BJ (cell line): Measurements from ENCODE around the gene ADGRA1. TPM values are rescaled to one million over a fixed set of nuclear protein-coding genes. Genes with fewer than 3 reads are reported as not detected.

Experiments used
- CTCF ChIA-PET: fragments of 350-600 bp; formaldehyde crosslinking; extraction: SDS; loops from one replicate; lab custom pipeline; 2021; ENCODE audit warnings: antibody characterized with exemption, inconsistent platforms; lab: Yijun Ruan, JAX
- POLR2A ChIA-PET: fragments of 300-600 bp; sonication (Branson Sonifier 250); formaldehyde crosslinking; extraction: SDS; loops from one replicate; lab custom pipeline; 2021; ENCODE audit warnings: antibody characterized with exemption; lab: Charles Lee
- DNase-seq: peaks from one replicate; pipeline ENCODE4 v3.0.0-alpha.2; 2011; ENCODE audit warnings: low read depth
- H3K27me3 ChIP-seq: 2 replicates; pipeline ENCODE4 v1.6.0; 2011; ENCODE audit warnings: low read length; ENCODE audit not compliant: control insufficient read depth, insufficient read depth
- H3K36me3 ChIP-seq: 2 replicates; pipeline ENCODE4 v1.5.1; 2011; ENCODE audit warnings: low read length; ENCODE audit not compliant: control insufficient read depth, insufficient read depth
- H3K4me3 ChIP-seq: 2 replicates; pipeline ENCODE4 v1.5.1; 2011; ENCODE audit warnings: low read depth, mild to moderate bottlenecking, control low read depth, low read length
- polyA plus RNA-seq: library from polyadenylated mRNA; depleted of rRNA; stranded (reverse); fragments of >200 nt; gene quantifications from 2 replicates; pipeline ENCODE4 v1.2.3, GENCODE V29; 2011
- TF ChIP-seq, protein P1 (sequence below): IDR thresholded peaks from 2 replicates; pipeline ENCODE4 v1.5.1; 2011; ENCODE audit warnings: low read depth, mild to moderate bottlenecking, control low read depth, inconsistent platforms, low read length, moderate library complexity; ENCODE audit not compliant: insufficient read depth

ADGRA1 gene
- polyA plus RNA-seq, 1 experiment = not detected

DNA sequence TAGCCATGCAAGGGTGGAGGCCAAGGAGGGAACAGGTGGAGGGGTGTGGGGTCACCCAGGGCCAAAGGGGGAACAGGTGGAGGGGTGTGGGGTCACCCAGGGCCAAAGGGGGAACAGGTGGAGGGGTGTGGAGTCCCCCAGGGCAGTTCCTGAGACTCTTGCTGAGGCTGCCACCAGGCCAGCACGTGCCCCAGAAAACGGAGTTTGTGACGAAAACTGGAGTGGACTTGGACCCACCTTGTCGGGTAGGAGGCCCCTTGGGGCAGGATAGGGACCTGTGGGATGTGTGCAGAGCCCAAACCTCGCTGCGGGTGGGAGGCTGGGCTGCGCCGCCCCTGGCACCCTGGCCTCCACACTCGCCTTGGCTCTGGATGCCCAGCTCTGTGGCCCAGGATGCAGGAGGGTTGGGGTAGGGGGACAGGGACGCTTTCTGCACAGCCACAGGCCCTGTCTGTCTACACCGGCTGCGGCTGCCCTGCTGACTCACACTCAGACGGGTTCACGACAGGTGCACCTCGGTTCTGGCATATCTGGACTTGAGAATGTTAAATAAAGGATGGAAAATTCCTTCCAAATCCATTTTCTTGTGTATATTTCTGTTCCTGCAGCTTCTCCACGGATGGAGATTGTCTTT lies 562 bp upstream of the ADGRA1 start:
- no peak for DNase-seq
- TF ChIP-seq, protein P1, sequence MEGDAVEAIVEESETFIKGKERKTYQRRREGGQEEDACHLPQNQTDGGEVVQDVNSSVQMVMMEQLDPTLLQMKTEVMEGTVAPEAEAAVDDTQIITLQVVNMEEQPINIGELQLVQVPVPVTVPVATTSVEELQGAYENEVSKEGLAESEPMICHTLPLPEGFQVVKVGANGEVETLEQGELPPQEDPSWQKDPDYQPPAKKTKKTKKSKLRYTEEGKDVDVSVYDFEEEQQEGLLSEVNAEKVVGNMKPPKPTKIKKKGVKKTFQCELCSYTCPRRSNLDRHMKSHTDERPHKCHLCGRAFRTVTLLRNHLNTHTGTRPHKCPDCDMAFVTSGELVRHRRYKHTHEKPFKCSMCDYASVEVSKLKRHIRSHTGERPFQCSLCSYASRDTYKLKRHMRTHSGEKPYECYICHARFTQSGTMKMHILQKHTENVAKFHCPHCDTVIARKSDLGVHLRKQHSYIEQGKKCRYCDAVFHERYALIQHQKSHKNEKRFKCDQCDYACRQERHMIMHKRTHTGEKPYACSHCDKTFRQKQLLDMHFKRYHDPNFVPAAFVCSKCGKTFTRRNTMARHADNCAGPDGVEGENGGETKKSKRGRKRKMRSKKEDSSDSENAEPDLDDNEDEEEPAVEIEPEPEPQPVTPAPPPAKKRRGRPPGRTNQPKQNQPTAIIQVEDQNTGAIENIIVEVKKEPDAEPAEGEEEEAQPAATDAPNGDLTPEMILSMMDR = no peak
- Histone ChIP-seq H3K4me3 (no peak overlapping the region), H3K27me3 (peaks cover 23% of the 10 kb centered on the region), H3K36me3 (no peaks in the 10 kb centered on the region)
- ChIA-PET CTCF (no interaction called here), POLR2A (no interaction called here)

DNA sequence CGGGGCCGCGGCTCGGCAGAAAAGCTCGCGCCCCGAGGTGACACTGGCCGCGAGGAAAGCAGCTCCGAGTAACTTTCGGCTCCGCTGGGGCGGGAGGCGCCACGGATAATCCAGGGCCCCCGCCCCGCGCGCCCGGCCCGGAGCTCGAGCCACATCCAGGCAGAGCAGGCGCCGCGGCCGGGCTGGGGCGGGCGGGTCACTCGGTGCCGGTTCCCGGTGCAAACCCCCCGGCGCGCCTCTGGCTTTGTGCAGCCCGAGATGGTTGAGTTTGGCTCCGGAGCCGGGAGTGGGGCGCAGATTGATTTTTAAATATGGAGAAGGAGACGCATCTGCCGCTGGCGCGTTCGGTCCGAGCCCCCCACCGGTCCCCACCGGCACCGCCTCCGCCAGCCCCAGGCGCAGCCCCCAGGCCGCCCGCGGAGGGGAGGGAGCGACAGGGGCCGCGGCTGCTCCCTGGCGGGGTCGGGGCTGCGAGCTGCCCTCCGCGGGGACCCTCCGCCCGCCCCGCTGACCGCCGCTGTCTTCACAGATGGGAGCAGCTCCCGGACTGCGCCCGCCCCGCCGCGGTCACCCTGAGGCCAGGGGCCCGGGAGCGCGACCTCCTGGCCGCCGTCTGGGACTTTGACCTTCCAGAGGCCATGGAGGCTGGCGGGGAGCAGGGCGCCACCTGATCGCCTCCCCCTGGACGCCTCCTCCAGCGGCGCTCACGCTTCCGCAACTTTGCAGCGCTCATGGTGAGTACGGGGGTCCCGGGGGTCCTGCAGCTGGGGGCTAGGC lies 643 bp downstream of the ADGRA1 start:
- ChIA-PET POLR2A (no interaction called here), CTCF (no interaction called here)
- no peaks in the 10 kb centered on the region for H3K36me3 ChIP-seq
- H3K27me3 ChIP-seq = peaks cover 23% of the 10 kb centered on the region
- TF ChIP-seq, protein P1 = no peak
- DNase-seq = no peak
- H3K4me3 ChIP-seq = no peak overlapping the region

DNA sequence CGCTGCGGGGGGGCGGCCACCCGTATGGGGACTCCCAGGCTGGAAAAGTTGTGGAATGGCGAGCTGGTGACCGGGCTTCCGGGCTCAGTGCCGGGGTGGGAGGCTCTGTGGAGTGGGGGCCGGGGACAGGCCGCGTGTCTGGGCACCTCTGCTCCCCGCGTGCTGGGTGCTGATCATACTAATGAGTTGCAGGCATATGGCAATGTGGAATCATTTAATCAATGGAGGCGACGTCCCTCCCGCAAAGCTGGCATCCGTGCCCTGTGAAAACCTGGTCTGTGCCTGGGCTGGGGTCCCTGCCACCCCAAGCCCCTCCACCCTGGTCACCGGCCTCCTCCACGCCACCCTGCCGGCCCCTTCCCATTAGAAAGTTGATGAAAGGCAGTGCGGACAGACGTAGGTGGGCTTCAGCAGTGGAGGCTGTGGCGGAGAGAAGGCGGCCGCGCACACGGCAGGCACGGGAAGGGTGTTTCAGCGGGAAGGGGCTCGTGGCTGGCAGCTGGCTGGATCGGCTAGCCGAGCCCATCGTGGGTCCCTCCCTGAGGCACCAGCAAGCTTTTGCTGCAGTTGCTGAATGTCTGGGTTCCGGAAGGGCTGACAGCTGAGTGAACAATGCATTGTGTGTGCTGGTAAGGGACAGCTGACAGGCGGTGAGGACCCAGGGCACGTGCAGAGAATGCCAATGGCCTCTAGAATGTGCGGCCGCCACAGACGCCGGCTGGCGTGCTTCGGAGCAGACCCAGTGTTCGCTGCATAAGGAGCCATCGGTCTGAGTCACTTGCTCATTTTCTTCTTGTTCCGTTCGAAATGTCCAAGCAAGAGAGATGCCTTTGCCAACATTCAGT lies 1.5 kb downstream of the ADGRA1 start:
- POLR2A ChIA-PET = no interaction called here

DNA sequence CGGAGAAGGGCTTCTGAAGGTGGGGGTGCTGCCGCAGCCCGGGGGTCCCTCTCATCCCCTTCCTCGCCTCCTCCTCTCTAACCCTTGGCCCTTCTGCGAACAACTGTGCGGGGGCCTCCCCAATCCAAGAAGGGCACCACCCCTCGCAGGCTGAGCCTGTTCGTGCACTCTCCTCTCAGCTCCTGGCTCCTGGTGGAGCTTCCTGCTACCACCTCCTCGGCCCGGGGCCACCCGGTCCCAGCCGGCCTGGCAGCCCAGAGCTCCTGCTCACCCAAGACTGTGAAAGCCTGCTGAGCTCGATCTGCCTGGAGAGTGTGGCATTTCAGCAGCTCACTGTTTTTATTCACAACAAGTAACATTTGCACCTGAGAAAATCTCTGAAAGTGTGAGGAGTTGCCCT lies 2.4 kb downstream of the ADGRA1 start:
- peaks cover 23% of the 10 kb centered on the region for H3K27me3 ChIP-seq
- no peak for DNase-seq
- no peak overlapping the region for H3K4me3 ChIP-seq
- H3K36me3 ChIP-seq = no peaks in the 10 kb centered on the region
- ChIA-PET POLR2A (no interaction called here), CTCF (no interaction called here)
- TF ChIP-seq, protein P1 = no peak

More for the DNA sequence above, 1.5 kb downstream of the ADGRA1 start:
- DNase-seq = no peak
- Histone ChIP-seq H3K27me3 (peaks cover 23% of the 10 kb centered on the region), H3K4me3 (no peak overlapping the region), H3K36me3 (no peaks in the 10 kb centered on the region)
- CTCF ChIA-PET = no interaction called here
- TF ChIP-seq, protein P1 = no peak

DNA sequence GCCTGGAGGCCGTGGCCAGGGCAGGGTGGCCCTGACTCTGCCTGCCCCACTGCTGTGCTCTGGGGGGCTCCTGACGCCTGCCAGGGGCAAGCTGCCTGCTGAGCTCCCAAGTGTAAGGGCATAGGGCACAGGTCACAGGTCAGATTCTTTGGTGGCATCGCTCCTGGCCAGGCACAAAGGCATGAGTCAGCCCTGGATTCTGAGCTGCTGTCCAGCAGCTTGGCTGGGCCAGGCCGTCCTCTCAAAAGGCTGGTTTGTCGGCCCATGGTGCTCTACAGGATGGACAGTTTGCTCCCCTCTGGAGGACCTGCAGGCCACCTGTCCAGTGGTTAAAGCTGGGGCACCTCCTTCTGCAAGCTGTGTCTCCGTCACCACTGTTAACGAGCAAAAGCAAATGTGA lies 2.9 kb downstream of the ADGRA1 start:
- Histone ChIP-seq H3K27me3 (peaks cover 23% of the 10 kb centered on the region), H3K4me3 (no peak overlapping the region), H3K36me3 (no peaks in the 10 kb centered on the region)
- no peak for DNase-seq
- POLR2A ChIA-PET = no interaction called here
- CTCF ChIA-PET = no interaction called here
- TF ChIP-seq, protein P1 = no peak
